ENCODE results near the gene CYP2R1.

DNA sequence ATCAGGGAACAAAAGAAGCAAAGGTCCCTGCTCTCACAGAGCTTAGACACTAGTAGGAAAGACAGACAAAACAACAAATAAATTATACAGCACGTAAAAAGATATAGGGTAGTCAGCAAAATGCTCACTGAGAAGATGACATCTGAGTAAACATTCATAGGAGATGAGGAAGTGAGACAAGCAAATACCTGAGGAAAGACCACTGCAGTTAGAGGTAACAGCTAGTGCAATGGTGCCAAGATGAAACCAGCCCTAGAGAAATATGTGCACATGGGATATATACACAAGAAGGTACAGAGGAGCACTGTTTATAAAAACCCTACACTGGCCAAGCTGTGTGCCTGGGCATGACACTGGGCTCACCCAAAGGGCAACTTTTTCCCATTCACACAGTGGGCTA, 9.8 kb downstream of the CYP2R1 start:
- TF ChIP-seq ZNF33B (CRISPR knock-in tag; IDR thresholded peaks at IDR 0.05) (no peak), MBD4 (IDR thresholded peaks at IDR 0.05; ENCODE audit: borderline replicate concordance, low read length) (no peak), FOXP1 (IDR thresholded peaks at IDR 0.05) (no peak), FOXP1 (CRISPR knock-in tag; IDR thresholded peaks at IDR 0.05) (no peak), ZNF260 (CRISPR knock-in tag; IDR thresholded peaks at IDR 0.05; ENCODE audit: borderline replicate concordance, low read depth) (no peak), RAD21 (CRISPR knock-in tag; IDR thresholded peaks at IDR 0.05) (no peak), NFYB (CRISPR knock-in tag; IDR thresholded peaks at IDR 0.05) (no peak), ZNF652 (CRISPR knock-in tag; IDR thresholded peaks at IDR 0.05; ENCODE audit: borderline replicate concordance, low read depth) (no peak), MAZ (IDR thresholded peaks at IDR 0.05; ENCODE audit: borderline replicate concordance, low read depth, low read length) (no peak), MAZ (CRISPR knock-in tag; IDR thresholded peaks at IDR 0.05; ENCODE audit: low read depth) (no peak), ZBTB20 (CRISPR knock-in tag; IDR thresholded peaks at IDR 0.05; ENCODE audit: borderline replicate concordance, low read depth) (no peak), ZC3H13 (CRISPR knock-in tag; IDR thresholded peaks at IDR 0.05) (no peak), POLR2A (IDR thresholded peaks at IDR 0.05; ENCODE audit: insufficient read depth in 1 of 2, low read depth in 2 of 2, low read length in 2 of 2) (no peak)
- TF ChIP-seq, protein P1, sequence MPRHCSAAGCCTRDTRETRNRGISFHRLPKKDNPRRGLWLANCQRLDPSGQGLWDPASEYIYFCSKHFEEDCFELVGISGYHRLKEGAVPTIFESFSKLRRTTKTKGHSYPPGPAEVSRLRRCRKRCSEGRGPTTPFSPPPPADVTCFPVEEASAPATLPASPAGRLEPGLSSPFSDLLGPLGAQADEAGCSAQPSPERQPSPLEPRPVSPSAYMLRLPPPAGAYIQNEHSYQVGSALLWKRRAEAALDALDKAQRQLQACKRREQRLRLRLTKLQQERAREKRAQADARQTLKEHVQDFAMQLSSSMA (CRISPR knock-in tag; IDR thresholded peaks at IDR 0.05), result no peak
- TF ChIP-seq, protein P2, sequence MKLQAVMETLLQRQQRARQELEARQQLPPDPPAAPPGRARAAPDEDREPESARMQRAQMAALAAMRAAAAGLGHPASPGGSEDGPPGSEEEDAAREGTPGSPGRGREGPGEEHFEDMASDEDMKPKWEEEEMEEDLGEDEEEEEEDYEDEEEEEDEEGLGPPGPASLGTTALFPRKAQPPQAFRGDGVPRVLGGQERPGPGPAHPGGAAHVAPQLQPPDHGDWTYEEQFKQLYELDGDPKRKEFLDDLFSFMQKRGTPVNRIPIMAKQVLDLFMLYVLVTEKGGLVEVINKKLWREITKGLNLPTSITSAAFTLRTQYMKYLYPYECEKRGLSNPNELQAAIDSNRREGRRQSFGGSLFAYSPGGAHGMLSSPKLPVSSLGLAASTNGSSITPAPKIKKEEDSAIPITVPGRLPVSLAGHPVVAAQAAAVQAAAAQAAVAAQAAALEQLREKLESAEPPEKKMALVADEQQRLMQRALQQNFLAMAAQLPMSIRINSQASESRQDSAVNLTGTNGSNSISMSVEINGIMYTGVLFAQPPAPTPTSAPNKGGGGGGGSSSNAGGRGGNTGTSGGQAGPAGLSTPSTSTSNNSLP (IDR thresholded peaks at IDR 0.05; ENCODE audit: low read depth, low read length), result no peak
- TF ChIP-seq, protein P3, sequence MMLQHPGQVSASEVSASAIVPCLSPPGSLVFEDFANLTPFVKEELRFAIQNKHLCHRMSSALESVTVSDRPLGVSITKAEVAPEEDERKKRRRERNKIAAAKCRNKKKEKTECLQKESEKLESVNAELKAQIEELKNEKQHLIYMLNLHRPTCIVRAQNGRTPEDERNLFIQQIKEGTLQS (CRISPR knock-in tag; IDR thresholded peaks at IDR 0.05), result no peak

All from HepG2 (cell line).